ENCODE data around the gene PTPN23. TPM values are rescaled to one million over a fixed set of nuclear protein-coding genes. Genes with fewer than 3 reads are reported as not detected.

The PTPN23 gene
- total RNA-seq, 1 experiment from 2014 or later, result 53.5 TPM

DNA sequence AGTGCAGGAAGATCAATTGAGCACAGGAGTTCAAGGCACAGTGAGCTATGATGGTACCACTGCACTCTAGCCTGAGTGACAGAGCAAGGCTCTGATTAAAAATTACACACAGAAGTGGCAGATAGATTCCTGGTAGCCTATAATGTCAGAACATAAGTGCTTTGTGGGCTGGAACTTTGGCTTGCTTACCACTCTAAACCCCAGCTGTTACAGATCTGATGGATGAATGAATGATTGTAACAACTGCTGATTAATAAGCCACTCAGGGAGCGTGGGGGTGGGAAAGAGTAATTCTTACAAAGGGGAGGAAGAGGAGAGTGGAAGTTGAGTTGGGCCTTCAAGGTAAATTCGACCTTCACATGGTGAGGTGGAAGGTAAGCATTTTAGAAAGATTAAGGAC, 40.9 kb upstream of the PTPN23 start:
- DNase-seq (ENCODE audit: low spot score) (no peak), ATAC-seq (no peak)
- no peaks in the 10 kb centered on the region for H3K27me3 Mint-ChIP-seq (ENCODE audit: low read depth)
- ChIA-PET POLR2A (interaction anchor here (0.6 kb wide), 1 partner anchor 50 kb away, joined by 3 read pairs; no protein-coding TSS in a partner anchor), CTCF (no interaction called here)
- TF ChIP-seq, protein P1, sequence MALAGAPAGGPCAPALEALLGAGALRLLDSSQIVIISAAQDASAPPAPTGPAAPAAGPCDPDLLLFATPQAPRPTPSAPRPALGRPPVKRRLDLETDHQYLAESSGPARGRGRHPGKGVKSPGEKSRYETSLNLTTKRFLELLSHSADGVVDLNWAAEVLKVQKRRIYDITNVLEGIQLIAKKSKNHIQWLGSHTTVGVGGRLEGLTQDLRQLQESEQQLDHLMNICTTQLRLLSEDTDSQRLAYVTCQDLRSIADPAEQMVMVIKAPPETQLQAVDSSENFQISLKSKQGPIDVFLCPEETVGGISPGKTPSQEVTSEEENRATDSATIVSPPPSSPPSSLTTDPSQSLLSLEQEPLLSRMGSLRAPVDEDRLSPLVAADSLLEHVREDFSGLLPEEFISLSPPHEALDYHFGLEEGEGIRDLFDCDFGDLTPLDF (CRISPR knock-in tag; IDR thresholded peaks at IDR 0.05), result no peak
- no peak for TF ChIP-seq AFF4 (CRISPR knock-in tag; IDR thresholded peaks at IDR 0.05; ENCODE audit: borderline replicate concordance)
- TF ChIP-seq ZNF396 (CRISPR knock-in tag; IDR thresholded peaks at IDR 0.05; ENCODE audit: borderline replicate concordance), result no peak
- no peak for TF ChIP-seq CREB1 (CRISPR knock-in tag; IDR thresholded peaks at IDR 0.05)
- TF ChIP-seq, protein P2, sequence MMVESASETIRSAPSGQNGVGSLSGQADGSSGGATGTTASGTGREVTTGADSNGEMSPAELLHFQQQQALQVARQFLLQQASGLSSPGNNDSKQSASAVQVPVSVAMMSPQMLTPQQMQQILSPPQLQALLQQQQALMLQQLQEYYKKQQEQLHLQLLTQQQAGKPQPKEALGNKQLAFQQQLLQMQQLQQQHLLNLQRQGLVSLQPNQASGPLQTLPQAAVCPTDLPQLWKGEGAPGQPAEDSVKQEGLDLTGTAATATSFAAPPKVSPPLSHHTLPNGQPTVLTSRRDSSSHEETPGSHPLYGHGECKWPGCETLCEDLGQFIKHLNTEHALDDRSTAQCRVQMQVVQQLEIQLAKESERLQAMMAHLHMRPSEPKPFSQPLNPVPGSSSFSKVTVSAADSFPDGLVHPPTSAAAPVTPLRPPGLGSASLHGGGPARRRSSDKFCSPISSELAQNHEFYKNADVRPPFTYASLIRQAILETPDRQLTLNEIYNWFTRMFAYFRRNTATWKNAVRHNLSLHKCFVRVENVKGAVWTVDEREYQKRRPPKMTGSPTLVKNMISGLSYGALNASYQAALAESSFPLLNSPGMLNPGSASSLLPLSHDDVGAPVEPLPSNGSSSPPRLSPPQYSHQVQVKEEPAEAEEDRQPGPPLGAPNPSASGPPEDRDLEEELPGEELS (CRISPR knock-in tag; IDR thresholded peaks at IDR 0.05), result no peak
- TF ChIP-seq PRDM15 (CRISPR knock-in tag; IDR thresholded peaks at IDR 0.05), result no peak
- peaks cover 55% of the 10 kb centered on the region for H3K36me3 Mint-ChIP-seq
- H3K4me1 Mint-ChIP-seq, result no peaks in the 10 kb centered on the region
- H3K27ac Mint-ChIP-seq, result no peak overlapping the region
- no peak overlapping the region for H3K4me3 Mint-ChIP-seq
- no peaks in the 10 kb centered on the region for H3K9me3 Mint-ChIP-seq

GRCh38 chr3:47340866-47341265, 40.0 kb upstream of the PTPN23 start:
- CTCF ChIA-PET, result no interaction called here
- peaks cover 56% of the 10 kb centered on the region for H3K36me3 Mint-ChIP-seq
- TF ChIP-seq NR3C1 (CRISPR knock-in tag; conservative IDR thresholded peaks at IDR 0.05; ENCODE audit: low read depth) (no peak), ZNF138 (CRISPR knock-in tag; conservative IDR thresholded peaks at IDR 0.05) (no peak), ZNF416 (CRISPR knock-in tag; IDR thresholded peaks at IDR 0.05) (no peak), SOX15 (CRISPR knock-in tag; IDR thresholded peaks at IDR 0.05) (no peak), USF1 (CRISPR knock-in tag; IDR thresholded peaks at IDR 0.05) (no peak)
- TF ChIP-seq, protein P3, sequence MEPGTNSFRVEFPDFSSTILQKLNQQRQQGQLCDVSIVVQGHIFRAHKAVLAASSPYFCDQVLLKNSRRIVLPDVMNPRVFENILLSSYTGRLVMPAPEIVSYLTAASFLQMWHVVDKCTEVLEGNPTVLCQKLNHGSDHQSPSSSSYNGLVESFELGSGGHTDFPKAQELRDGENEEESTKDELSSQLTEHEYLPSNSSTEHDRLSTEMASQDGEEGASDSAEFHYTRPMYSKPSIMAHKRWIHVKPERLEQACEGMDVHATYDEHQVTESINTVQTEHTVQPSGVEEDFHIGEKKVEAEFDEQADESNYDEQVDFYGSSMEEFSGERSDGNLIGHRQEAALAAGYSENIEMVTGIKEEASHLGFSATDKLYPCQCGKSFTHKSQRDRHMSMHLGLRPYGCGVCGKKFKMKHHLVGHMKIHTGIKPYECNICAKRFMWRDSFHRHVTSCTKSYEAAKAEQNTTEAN (CRISPR knock-in tag; IDR thresholded peaks at IDR 0.05), result no peak
- TF ChIP-seq, protein P2 (CRISPR knock-in tag; IDR thresholded peaks at IDR 0.05), result no peak

More at GRCh38 chr3:47340866-47341265, 40.0 kb upstream of the PTPN23 start:
- Mint-ChIP-seq H3K9me3 (no peaks in the 10 kb centered on the region), H3K27ac (no peak overlapping the region), H3K27me3 (ENCODE audit: low read depth) (no peaks in the 10 kb centered on the region), H3K4me1 (no peaks in the 10 kb centered on the region), H3K4me3 (no peak overlapping the region)
- no peak for DNase-seq (ENCODE audit: low spot score)
- POLR2A ChIA-PET, result no interaction called here
- ATAC-seq, result no peak

Data from WTC11 (cell line).